Loucy (cell line): ENCODE results near the gene LRRC71.

Source experiments
- H2AFZ ChIP-seq: fragments of 200-600 bp; sonication (generic); 2 replicates; pipeline ENCODE4 v1.6.0; 2016; ENCODE audit warnings: antibody characterized with exemption, mild to moderate bottlenecking, low read length, moderate library complexity
- H3F3A ChIP-seq: fragments of 200-600 bp; 2 replicates; pipeline ENCODE4 v1.6.0; 2016; ENCODE audit warnings: antibody characterized with exemption, low read depth, mild to moderate bottlenecking
- H3K27me3 ChIP-seq: fragments of 200-600 bp; sonication (generic); 2 replicates; pipeline ENCODE4 v1.6.1; 2014; ENCODE audit warnings: low read length, mild to moderate bottlenecking; ENCODE audit not compliant: insufficient read depth, poor library complexity, severe bottlenecking
- H3K36me3 ChIP-seq: fragments of 200-600 bp; sonication (generic); 2 replicates; pipeline ENCODE4 v1.6.1; 2016; ENCODE audit warnings: low read length; ENCODE audit not compliant: insufficient read depth
- H3K4me1 ChIP-seq: fragments of 200-600 bp; sonication (generic); 2 replicates; pipeline ENCODE4 v1.5.1; 2014; ENCODE audit warnings: low read length, mild to moderate bottlenecking; ENCODE audit not compliant: insufficient read depth, poor library complexity, severe bottlenecking
- H3K4me2 ChIP-seq: fragments of 200-600 bp; sonication (generic); 2 replicates; pipeline ENCODE4 v1.6.0; 2014; ENCODE audit warnings: antibody characterized with exemption, low read length, low read depth, mild to moderate bottlenecking; ENCODE audit not compliant: poor library complexity, severe bottlenecking
- H3K4me3 ChIP-seq: fragments of 200-600 bp; sonication (generic); 2 replicates; pipeline ENCODE4 v1.5.1; 2014; ENCODE audit warnings: low read length, mild to moderate bottlenecking, mixed read lengths; ENCODE audit not compliant: poor library complexity, severe bottlenecking
- H3K79me2 ChIP-seq: fragments of 200-600 bp; sonication (generic); 2 replicates; pipeline ENCODE4 v1.6.1; 2014; ENCODE audit warnings: low read length; ENCODE audit not compliant: insufficient read depth
- H3K9ac ChIP-seq: fragments of 200-600 bp; sonication (generic); 2 replicates; pipeline ENCODE4 v1.6.0; 2014; ENCODE audit warnings: mild to moderate bottlenecking, low read depth, low read length, moderate library complexity; ENCODE audit not compliant: poor library complexity, severe bottlenecking
- H3K9me2 ChIP-seq: fragments of 200-600 bp; sonication (generic); replicated peaks from 2 replicates; pipeline ENCODE4 v1.6.1; 2016; ENCODE audit warnings: low read depth, low read length, mixed read lengths
- H3K9me3 ChIP-seq: fragments of 200-600 bp; sonication (generic); 2 replicates; pipeline ENCODE4 v1.6.1; 2014; ENCODE audit warnings: mild to moderate bottlenecking, antibody characterized with exemption, low read length, low read depth; ENCODE audit not compliant: insufficient read depth
- H4K20me1 ChIP-seq: fragments of 200-600 bp; sonication (generic); 2 replicates; pipeline ENCODE4 v1.6.0; 2014; ENCODE audit warnings: antibody characterized with exemption, low read length, mild to moderate bottlenecking; ENCODE audit not compliant: insufficient read depth, poor library complexity, severe bottlenecking
- EZH2phosphoT487 ChIP-seq: fragments of 200-600 bp; IDR thresholded peaks from 2 replicates; pipeline ENCODE4 v1.6.1; 2018; ENCODE audit warnings: antibody characterized with exemption, mild to moderate bottlenecking, moderate library complexity, borderline replicate concordance
- TF ChIP-seq, protein P1 (sequence below): fragments of 200-600 bp; sonication (generic); conservative IDR thresholded peaks from 2 replicates; pipeline ENCODE4 v1.5.1; 2014; ENCODE audit warnings: mild to moderate bottlenecking, antibody characterized with exemption, low read length

The LRRC71 gene

DNA sequence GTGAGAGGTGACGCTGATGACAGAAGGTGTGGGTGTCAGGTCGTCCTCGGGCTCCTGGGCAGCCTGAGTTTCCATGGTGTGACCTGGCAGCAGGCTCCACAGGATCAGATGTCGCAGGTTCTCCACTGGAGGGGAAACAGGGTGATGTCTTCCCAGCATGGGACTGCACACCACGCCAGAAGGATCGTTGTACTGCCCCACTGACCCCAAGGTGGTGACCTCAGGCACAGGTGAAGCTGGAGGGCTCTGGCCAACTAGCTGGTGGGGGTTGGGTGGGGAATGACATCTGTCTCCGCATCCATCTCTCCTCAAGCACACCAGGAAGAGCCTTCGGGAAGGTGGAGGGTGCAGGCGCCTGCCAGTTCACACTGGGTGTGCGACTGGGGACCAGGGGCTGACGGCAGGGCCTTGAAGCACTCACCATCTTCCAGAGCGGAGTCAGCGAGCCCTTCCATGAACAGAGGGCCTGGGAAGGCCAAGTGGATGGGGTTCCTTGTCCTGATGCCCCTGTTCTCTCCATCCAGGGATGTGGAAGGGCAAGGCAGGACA, 19.4 kb downstream of the LRRC71 start:
- Histone ChIP-seq H3K4me3 (no peak overlapping the region), H3K9me2 (no peaks in the 10 kb centered on the region), H3K4me2 (no peak overlapping the region), H4K20me1 (no peaks in the 10 kb centered on the region), H3K9me3 (no peaks in the 10 kb centered on the region), H2AFZ (no peak overlapping the region), H3K36me3 (no peaks in the 10 kb centered on the region), H3K27me3 (no peaks in the 10 kb centered on the region), H3K9ac (no peak overlapping the region), H3K4me1 (no peaks in the 10 kb centered on the region), H3F3A (no peaks in the 10 kb centered on the region), H3K79me2 (no peaks in the 10 kb centered on the region)
- no peak for TF ChIP-seq EZH2phosphoT487

DNA sequence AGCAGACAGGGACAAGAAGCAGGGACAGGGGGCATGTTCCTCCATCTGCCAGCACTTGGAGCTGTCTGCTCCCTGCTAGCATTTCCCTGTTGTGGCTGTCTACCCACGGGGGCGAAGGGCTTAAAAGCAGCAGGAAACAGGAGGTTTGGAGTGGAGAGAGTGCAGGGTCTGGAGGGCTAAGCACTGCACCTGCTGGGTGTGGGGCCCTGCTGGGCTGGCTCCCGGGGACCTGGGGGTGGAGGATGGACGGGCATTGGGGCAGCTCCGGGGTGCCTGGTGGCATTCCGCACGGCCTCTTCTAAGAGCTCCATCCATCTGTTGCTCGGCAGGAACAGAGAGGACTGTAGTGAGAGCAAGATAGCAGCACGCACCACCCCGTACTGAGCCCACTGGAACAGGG, 21.2 kb downstream of the LRRC71 start:
- Histone ChIP-seq H3K4me1 (no peaks in the 10 kb centered on the region), H3K79me2 (no peaks in the 10 kb centered on the region), H2AFZ (no peak overlapping the region), H3K9me3 (no peaks in the 10 kb centered on the region), H3K4me2 (no peak overlapping the region), H3K27me3 (no peaks in the 10 kb centered on the region), H3K9me2 (no peaks in the 10 kb centered on the region), H3F3A (no peaks in the 10 kb centered on the region), H3K36me3 (no peaks in the 10 kb centered on the region), H4K20me1 (no peaks in the 10 kb centered on the region), H3K4me3 (no peak overlapping the region), H3K9ac (no peak overlapping the region)
- TF ChIP-seq, protein P1, sequence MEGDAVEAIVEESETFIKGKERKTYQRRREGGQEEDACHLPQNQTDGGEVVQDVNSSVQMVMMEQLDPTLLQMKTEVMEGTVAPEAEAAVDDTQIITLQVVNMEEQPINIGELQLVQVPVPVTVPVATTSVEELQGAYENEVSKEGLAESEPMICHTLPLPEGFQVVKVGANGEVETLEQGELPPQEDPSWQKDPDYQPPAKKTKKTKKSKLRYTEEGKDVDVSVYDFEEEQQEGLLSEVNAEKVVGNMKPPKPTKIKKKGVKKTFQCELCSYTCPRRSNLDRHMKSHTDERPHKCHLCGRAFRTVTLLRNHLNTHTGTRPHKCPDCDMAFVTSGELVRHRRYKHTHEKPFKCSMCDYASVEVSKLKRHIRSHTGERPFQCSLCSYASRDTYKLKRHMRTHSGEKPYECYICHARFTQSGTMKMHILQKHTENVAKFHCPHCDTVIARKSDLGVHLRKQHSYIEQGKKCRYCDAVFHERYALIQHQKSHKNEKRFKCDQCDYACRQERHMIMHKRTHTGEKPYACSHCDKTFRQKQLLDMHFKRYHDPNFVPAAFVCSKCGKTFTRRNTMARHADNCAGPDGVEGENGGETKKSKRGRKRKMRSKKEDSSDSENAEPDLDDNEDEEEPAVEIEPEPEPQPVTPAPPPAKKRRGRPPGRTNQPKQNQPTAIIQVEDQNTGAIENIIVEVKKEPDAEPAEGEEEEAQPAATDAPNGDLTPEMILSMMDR, result no peak
- no peak for TF ChIP-seq EZH2phosphoT487

DNA sequence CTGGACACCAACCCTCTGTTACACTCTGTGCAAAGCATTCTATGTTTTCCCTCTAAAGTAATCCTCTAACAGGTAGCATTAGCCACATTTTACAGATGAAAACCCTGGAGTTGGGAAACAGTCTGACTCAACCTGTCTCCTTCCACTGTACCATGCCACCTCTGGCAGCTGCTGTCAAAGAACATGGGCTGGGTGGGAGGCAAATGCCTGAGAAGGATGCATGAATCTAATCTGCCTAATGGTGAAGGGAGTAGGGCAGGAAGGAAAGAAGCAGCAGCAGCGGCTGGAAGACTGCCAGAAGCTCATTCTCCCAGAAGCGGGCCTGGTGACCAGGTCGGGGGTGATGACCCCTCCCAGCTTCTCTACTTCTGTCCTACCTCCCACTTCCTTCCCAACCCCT, 21.7 kb downstream of the LRRC71 start:
- Histone ChIP-seq H2AFZ (no peak overlapping the region), H3K9me3 (no peaks in the 10 kb centered on the region), H3F3A (no peaks in the 10 kb centered on the region), H4K20me1 (no peaks in the 10 kb centered on the region), H3K9me2 (no peaks in the 10 kb centered on the region), H3K36me3 (no peaks in the 10 kb centered on the region), H3K27me3 (no peaks in the 10 kb centered on the region), H3K79me2 (no peaks in the 10 kb centered on the region), H3K4me1 (no peaks in the 10 kb centered on the region), H3K4me2 (no peak overlapping the region), H3K4me3 (no peak overlapping the region), H3K9ac (no peak overlapping the region)
- TF ChIP-seq EZH2phosphoT487, result no peak
- TF ChIP-seq, protein P1, result no peak

DNA sequence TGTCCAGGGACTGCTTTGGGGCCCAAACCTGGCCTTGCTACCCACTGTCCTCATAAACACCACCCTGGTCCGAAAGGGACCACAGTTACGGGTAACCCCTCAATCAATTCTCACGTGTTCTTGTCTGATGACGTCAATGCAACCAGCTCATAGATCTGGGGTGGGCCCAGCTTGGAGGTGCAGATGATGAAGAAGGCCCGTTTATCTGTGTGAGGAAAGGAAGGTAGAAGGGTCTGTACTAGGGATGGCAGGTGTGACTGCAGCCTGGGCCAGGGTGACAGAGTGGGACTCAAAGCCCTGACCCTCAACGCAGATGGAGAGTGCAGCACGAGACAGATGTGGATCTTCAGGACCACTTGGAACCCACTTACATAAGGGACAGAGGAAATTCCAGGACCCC, 22.1 kb downstream of the LRRC71 start:
- H3K9me3 ChIP-seq, result no peaks in the 10 kb centered on the region
- no peak overlapping the region for H3K4me2 ChIP-seq
- H3K79me2 ChIP-seq, result no peaks in the 10 kb centered on the region
- H3F3A ChIP-seq, result no peaks in the 10 kb centered on the region
- H3K36me3 ChIP-seq, result no peaks in the 10 kb centered on the region
- H3K9ac ChIP-seq, result no peak overlapping the region
- H2AFZ ChIP-seq, result no peak overlapping the region
- H3K9me2 ChIP-seq, result no peaks in the 10 kb centered on the region
- H3K4me3 ChIP-seq, result no peak overlapping the region
- H3K4me1 ChIP-seq, result no peaks in the 10 kb centered on the region
- no peaks in the 10 kb centered on the region for H4K20me1 ChIP-seq
- no peak for TF ChIP-seq EZH2phosphoT487
- TF ChIP-seq, protein P1, result no peak
- no peaks in the 10 kb centered on the region for H3K27me3 ChIP-seq
